Measurements from ENCODE around the gene SLC16A12.

DNA sequence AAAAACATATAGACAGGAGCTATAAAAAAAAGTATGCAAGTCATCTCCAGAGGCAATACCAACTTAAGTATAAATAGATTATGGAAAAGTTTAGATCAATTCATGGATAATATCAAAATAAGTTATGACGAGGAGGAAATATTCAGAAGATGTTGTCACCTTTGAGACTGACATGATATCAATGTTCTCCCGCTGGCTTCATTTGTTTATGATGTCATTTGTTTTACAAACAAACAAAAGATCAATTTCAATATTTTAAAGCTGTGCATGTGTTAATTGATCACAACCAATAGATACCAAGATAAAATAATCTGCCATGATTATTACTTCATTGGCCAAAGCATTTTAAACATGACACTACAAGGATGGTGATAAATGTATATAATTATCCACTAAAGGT lies 43.5 kb downstream of the SLC16A12 start:
- TF ChIP-seq, protein P1, sequence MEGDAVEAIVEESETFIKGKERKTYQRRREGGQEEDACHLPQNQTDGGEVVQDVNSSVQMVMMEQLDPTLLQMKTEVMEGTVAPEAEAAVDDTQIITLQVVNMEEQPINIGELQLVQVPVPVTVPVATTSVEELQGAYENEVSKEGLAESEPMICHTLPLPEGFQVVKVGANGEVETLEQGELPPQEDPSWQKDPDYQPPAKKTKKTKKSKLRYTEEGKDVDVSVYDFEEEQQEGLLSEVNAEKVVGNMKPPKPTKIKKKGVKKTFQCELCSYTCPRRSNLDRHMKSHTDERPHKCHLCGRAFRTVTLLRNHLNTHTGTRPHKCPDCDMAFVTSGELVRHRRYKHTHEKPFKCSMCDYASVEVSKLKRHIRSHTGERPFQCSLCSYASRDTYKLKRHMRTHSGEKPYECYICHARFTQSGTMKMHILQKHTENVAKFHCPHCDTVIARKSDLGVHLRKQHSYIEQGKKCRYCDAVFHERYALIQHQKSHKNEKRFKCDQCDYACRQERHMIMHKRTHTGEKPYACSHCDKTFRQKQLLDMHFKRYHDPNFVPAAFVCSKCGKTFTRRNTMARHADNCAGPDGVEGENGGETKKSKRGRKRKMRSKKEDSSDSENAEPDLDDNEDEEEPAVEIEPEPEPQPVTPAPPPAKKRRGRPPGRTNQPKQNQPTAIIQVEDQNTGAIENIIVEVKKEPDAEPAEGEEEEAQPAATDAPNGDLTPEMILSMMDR (IDR thresholded peaks at IDR 0.05) = no peak
- TF ChIP-seq POLR2A (IDR thresholded peaks at IDR 0.05) = no peak
